K562 (cell line): ENCODE measurements around the gene RFC2. TPM values are rescaled to one million over a fixed set of nuclear protein-coding genes. Genes with fewer than 3 reads are reported as not detected.

ENCODE experiments used
- ATAC-seq: fragments of 200-7000 bp; cut with Tn5 transposase; 3 replicates; pipeline ENCODE4 v1.9.1; 2020; ENCODE audit warnings: moderate library complexity
- BruUV-seq: library from RNA; stranded (reverse); fragments of 400-500 nt; replicated peaks from 2 replicates; lab custom pipeline; 2021; lab: Mats Ljungman, UMichigan
- CTCF ChIA-PET: fragments of 300-600 bp; formaldehyde crosslinking; extraction: SDS; loops from one replicate; lab custom pipeline; 2021; ENCODE audit warnings: low intra/inter-chr PET ratio; lab: Yijun Ruan, JAX
- POLR2A ChIA-PET: fragments of 300-600, 350-650 bp; sonication (Branson Sonifier 250); formaldehyde crosslinking; extraction: SDS; loops from one replicate; lab custom pipeline; 2021; ENCODE audit warnings: antibody characterized with exemption, inconsistent platforms; lab: Yijun Ruan, JAX
- DNase-seq, 4 experiments: peaks; one replicate each; pipeline versions ENCODE4 v3.0.0 to v3.0.0-alpha.2; 2011 to 2018; ENCODE audit warnings: low spot score in 3 of 4, mixed read lengths in 3 of 4; ENCODE audit errors: extremely low read depth in 1 of 4
- FAIRE-seq: peaks from 2 replicates; lab custom pipeline; 2011; peaks lifted over from hg19 to GRCh38; lab: Jason Lieb, UNC
- H2AFZ ChIP-seq: 2 replicates; pipeline ENCODE4 v1.6.0; 2011; ENCODE audit warnings: low read depth, low read length, control low read depth, inconsistent platforms
- H3K27ac ChIP-seq: fragments of 200-600 bp; 3 replicates; pipeline ENCODE4 v1.8.0; 2011; ENCODE audit warnings: low read depth, mild to moderate bottlenecking, control low read depth, inconsistent platforms, low read length, moderate library complexity, mixed read lengths; ENCODE audit errors: extremely low read depth
- H3K27me3 ChIP-seq, 2 experiments: fragments of 300-600 bp in 1 of 2; 2 replicates in 1 of 2; 3 replicates in 1 of 2; pipeline versions ENCODE4 v1.6.0 to v1.8.0; 2011; ENCODE audit warnings: inconsistent platforms in 2 of 2, low read length in 2 of 2, mild to moderate bottlenecking in 1 of 2, mixed read lengths in 1 of 2, moderate library complexity in 1 of 2; ENCODE audit not compliant: control insufficient read depth in 2 of 2, insufficient read depth in 2 of 2
- H3K36me3 ChIP-seq: fragments of 300-600 bp; 3 replicates; pipeline ENCODE4 v1.8.0; 2011; ENCODE audit warnings: mild to moderate bottlenecking, low read length, inconsistent platforms; ENCODE audit not compliant: control insufficient read depth, insufficient read depth
- H3K4me1 ChIP-seq, 2 experiments: fragments of 200-600 bp in 1 of 2; replicated peaks in 1 of 2; 2 replicates in 1 of 2; 3 replicates in 1 of 2; pipeline versions ENCODE4 v1.5.1 to v1.8.0; 2011; ENCODE audit warnings: inconsistent platforms in 2 of 2, low read length in 2 of 2, mild to moderate bottlenecking in 1 of 2, mixed read lengths in 1 of 2, moderate library complexity in 1 of 2; ENCODE audit not compliant: control insufficient read depth in 2 of 2, insufficient read depth in 2 of 2
- H3K4me2 ChIP-seq: 2 replicates; pipeline ENCODE4 v1.6.1; 2011; ENCODE audit warnings: low read length, control low read depth, inconsistent platforms, mixed read lengths; ENCODE audit not compliant: insufficient read depth
- H3K4me3 ChIP-seq: fragments of 200-600 bp; sonication (generic), shearing (Covaris generic); 2 replicates; pipeline ENCODE4 v1.5.1; 2016; ENCODE audit warnings: control low read depth, inconsistent platforms
- H3K79me2 ChIP-seq: fragments of 200-600 bp; 3 replicates; pipeline ENCODE4 v1.8.0; 2011; ENCODE audit warnings: low read length, inconsistent platforms; ENCODE audit not compliant: control insufficient read depth, insufficient read depth
- H3K9ac ChIP-seq, 2 experiments: 2 replicates each; pipeline versions ENCODE4 v1.6.0 to v1.6.1; 2011; ENCODE audit warnings: low read depth in 2 of 2, low read length in 2 of 2, control low read depth in 1 of 2, inconsistent platforms in 1 of 2, mild to moderate bottlenecking in 1 of 2, mixed read lengths in 1 of 2; ENCODE audit not compliant: insufficient read depth in 1 of 2
- H3K9me1 ChIP-seq: one replicate; pipeline ENCODE4 v1.6.0; 2011; ENCODE audit warnings: inconsistent platforms, mild to moderate bottlenecking, low read length, moderate library complexity; ENCODE audit not compliant: control insufficient read depth, insufficient read depth
- H3K9me3 ChIP-seq: replicated peaks from 2 replicates; pipeline ENCODE4 v1.5.1; 2011; ENCODE audit warnings: low read depth, low read length, inconsistent platforms; ENCODE audit not compliant: control insufficient read depth, insufficient read depth
- H4K20me1 ChIP-seq: replicated peaks from 2 replicates; pipeline ENCODE4 v1.6.1; 2011; ENCODE audit warnings: low read length, inconsistent platforms, mixed read lengths; ENCODE audit not compliant: control insufficient read depth, insufficient read depth
- CCAR2 ChIP-seq: fragments of 200-400 bp; formaldehyde crosslinking; IDR thresholded peaks from 2 replicates; pipeline ENCODE4 v1.6.1; 2017; ENCODE audit warnings: mild to moderate bottlenecking, low read depth, low read length
- FOXA1 ChIP-seq: fragments of 450-650 bp; IDR thresholded peaks from 2 replicates; pipeline ENCODE4 v1.6.1; 2016; ENCODE audit warnings: mild to moderate bottlenecking, borderline replicate concordance
- HDAC6 ChIP-seq: IDR thresholded peaks from 2 replicates; pipeline ENCODE4 v1.6.1; 2012; ENCODE audit warnings: low read depth, mild to moderate bottlenecking, control low read depth, inconsistent platforms, low read length, moderate library complexity
- HIVEP1 ChIP-seq: fragments of 250-450 bp; sonication (Bioruptor Pico); IDR thresholded peaks from 2 replicates; pipeline ENCODE4 v1.4.0; 2020; ENCODE audit warnings: mild to moderate bottlenecking
- HNRNPLL ChIP-seq: fragments of 200-400 bp; formaldehyde crosslinking; IDR thresholded peaks from 2 replicates; pipeline ENCODE4 v1.6.1; 2017; ENCODE audit warnings: low read length, low read depth, mild to moderate bottlenecking; ENCODE audit not compliant: poor library complexity, severe bottlenecking
- ID3 ChIP-seq, 2 experiments: fragments of 250-450 bp in 1 of 2; fragments of 450-650 bp in 1 of 2; sonication (Bioruptor Pico) in 1 of 2; IDR thresholded peaks; 2 replicates each; pipeline versions ENCODE4 v1.6.1 to v1.8.0; 2016 to 2021; ENCODE audit warnings: mild to moderate bottlenecking in 2 of 2, moderate library complexity in 2 of 2, missing compliant biosample characterization in 1 of 2, missing genetic modification characterization in 1 of 2
- PTBP1 ChIP-seq: fragments of 200-400 bp; formaldehyde crosslinking; IDR thresholded peaks from 2 replicates; pipeline ENCODE4 v1.6.1; 2017; ENCODE audit warnings: low read depth, low read length
- ZC3H8 ChIP-seq: fragments of 450-650 bp; IDR thresholded peaks from 2 replicates; pipeline ENCODE4 v1.6.1; 2017
- ZNF121 ChIP-seq: sonication (generic); formaldehyde crosslinking; conservative IDR thresholded peaks from 2 replicates; pipeline ENCODE4 v1.8.0; 2022; ENCODE audit warnings: missing genetic modification reagents
- WGBS: fragments of 100-300 bp; shearing (Covaris generic); methylation state at CpG from one replicate; pipeline ENCODE4 v1.1.6; 2016; ENCODE audit warnings: low coverage, mixed read lengths; ENCODE audit not compliant: insufficient coverage; ENCODE audit errors: missing lambda C conversion rate; 5-methylcytosine and 5-hydroxymethylcytosine counted together
- in situ Hi-C: fragments of 300-500 bp; cut with MboI; formaldehyde crosslinking; loops from 4 replicates; pipeline ENCODE4 v1.15.0; 2018; ENCODE audit warnings: inconsistent platforms, mixed read lengths
- intact Hi-C: fragments of 100-400 bp; cut with micrococcal nuclease; formaldehyde crosslinking; loops from 2 replicates; pipeline ENCODE4 v1.14.2; 2022
- polyA plus RNA-seq, 8 experiments: library from polyadenylated mRNA; depleted of rRNA in 4 of 8; stranded (reverse) in 5 of 8; unstranded in 3 of 8; fragments of >200 nt; fragmentation: Nextera tagmentation in 2 of 8; fragmentation: Illumina TruSeq in 1 of 8; extraction: Ambion mirVana in 2 of 8; extraction: Trizol in 1 of 8; gene quantifications; 2 replicates each; pipeline versions ENCODE4 v1.2.1 to v1.2.3, GENCODE V29; 2011 to 2014; ENCODE audit warnings: inconsistent platforms in 1 of 8, missing spikeins in 1 of 8
- total RNA-seq, 7 experiments: library from RNA; depleted of rRNA in 6 of 7; stranded (reverse); fragments of >200 nt in 6 of 7; fragmentation: Illumina TruSeq in 2 of 7; extraction: Trizol in 2 of 7; gene quantifications; 2 replicates each; pipeline versions ENCODE4 v1.2.1 to v1.2.3, GENCODE V29; 2011 to 2021; ENCODE audit warnings: low replicate concordance in 1 of 7

RFC2 gene
- total and polyA plus RNA-seq, 9 of the 15 experiments (the other 6 are each of a cell fraction or from before 2014, with no cell fraction given): 32.5 to 161 (median 102) TPM

GRCh38 chr7:74222851-74223710, 31.1 kb downstream of the RFC2 start:
- BruUV-seq: no TSS peak
- in situ Hi-C loops: no loop called here
- FAIRE-seq (no peak), ATAC-seq (no peak), DNase-seq (no peak)
- H3K9me1 ChIP-seq: no peaks in the 10 kb centered on the region
- no peaks in the 10 kb centered on the region for H3K27me3 ChIP-seq
- intact Hi-C loops: no loop called here
- ChIA-PET CTCF (no interaction called here), POLR2A (interaction anchor here (1.1 to 1.2 kb wide), 2 partner anchors 14 to 19 kb away, joined by 3 to 5 read pairs; no protein-coding TSS in a partner anchor)
- no peak overlapping the region for H2AFZ ChIP-seq
- no peak overlapping the region for H3K27ac ChIP-seq
- no peaks in the 10 kb centered on the region for H3K79me2 ChIP-seq
- no peak overlapping the region; a peak in 1 of 4 replicates for H3K9ac ChIP-seq
- no peak overlapping the region for H3K4me2 ChIP-seq
- no peaks in the 10 kb centered on the region for H3K9me3 ChIP-seq
- WGBS: 57% methylated on average over 16 of the region's 17 CpGs
- peaks cover 4% of the 10 kb centered on the region; the same call in 1 of the 2 replicates for H4K20me1 ChIP-seq
- H3K4me1 ChIP-seq: peaks cover 0 to 24% of the 10 kb centered on the region in 2 experiments; a peak in 3 of 5 replicates
- no peak overlapping the region for H3K4me3 ChIP-seq
- peaks cover 27% of the 10 kb centered on the region; the same call in 2 of the 3 replicates for H3K36me3 ChIP-seq
- TF ChIP-seq HIVEP1 (CRISPR knock-in tag): no peak
- TF ChIP-seq PTBP1: no peak
- TF ChIP-seq ZNF121: peak; percentile 77

- peaks cover 22% of the 10 kb centered on the region; the same call in 2 of the 3 replicates for H3K36me3 ChIP-seq
- H3K79me2 ChIP-seq: no peaks in the 10 kb centered on the region
- H3K9me1 ChIP-seq: no peaks in the 10 kb centered on the region
- BruUV-seq: no TSS peak
- H3K27me3 ChIP-seq: no peaks in the 10 kb centered on the region
- peaks cover 0 to 24% of the 10 kb centered on the region in 2 experiments; a peak in 3 of 5 replicates for H3K4me1 ChIP-seq
- 90% methylated on average over 9 of the region's 11 CpGs for WGBS
- in situ Hi-C loops: no loop called here
- TF ChIP-seq ID3 (CRISPR knock-in tag; IDR thresholded peaks at IDR 0.05) (no peak), ID3 (tag; IDR thresholded peaks at IDR 0.05) (no peak), ZC3H8 (no peak), CCAR2 (no peak), HNRNPLL (no peak), FOXA1 (no peak), HDAC6 (no peak)
- intact Hi-C loops: no loop called here
- no peak overlapping the region for H3K27ac ChIP-seq
- ChIA-PET CTCF (no interaction called here), POLR2A (no interaction called here)
- DNase-seq (no peak), ATAC-seq (no peak), FAIRE-seq (no peak)
- H3K4me2 ChIP-seq: no peak overlapping the region
- no peak overlapping the region for H3K4me3 ChIP-seq
- H3K9me3 ChIP-seq: no peaks in the 10 kb centered on the region
- H3K9ac ChIP-seq: no peak overlapping the region
- H2AFZ ChIP-seq: no peak overlapping the region
- H4K20me1 ChIP-seq: peaks cover 4% of the 10 kb centered on the region; the same call in 1 of the 2 replicates
These were observed 32.5 kb downstream of the RFC2 start for GRCh38 chr7:74221713-74222112.
